ENCODE data around the gene FGF16.
"Not testable (repeated sequence)": the region's sequence is repeated elsewhere in the genome, so short reads cannot be mapped to it uniquely, and the experiment has no call there.

FGF16 gene

DNA sequence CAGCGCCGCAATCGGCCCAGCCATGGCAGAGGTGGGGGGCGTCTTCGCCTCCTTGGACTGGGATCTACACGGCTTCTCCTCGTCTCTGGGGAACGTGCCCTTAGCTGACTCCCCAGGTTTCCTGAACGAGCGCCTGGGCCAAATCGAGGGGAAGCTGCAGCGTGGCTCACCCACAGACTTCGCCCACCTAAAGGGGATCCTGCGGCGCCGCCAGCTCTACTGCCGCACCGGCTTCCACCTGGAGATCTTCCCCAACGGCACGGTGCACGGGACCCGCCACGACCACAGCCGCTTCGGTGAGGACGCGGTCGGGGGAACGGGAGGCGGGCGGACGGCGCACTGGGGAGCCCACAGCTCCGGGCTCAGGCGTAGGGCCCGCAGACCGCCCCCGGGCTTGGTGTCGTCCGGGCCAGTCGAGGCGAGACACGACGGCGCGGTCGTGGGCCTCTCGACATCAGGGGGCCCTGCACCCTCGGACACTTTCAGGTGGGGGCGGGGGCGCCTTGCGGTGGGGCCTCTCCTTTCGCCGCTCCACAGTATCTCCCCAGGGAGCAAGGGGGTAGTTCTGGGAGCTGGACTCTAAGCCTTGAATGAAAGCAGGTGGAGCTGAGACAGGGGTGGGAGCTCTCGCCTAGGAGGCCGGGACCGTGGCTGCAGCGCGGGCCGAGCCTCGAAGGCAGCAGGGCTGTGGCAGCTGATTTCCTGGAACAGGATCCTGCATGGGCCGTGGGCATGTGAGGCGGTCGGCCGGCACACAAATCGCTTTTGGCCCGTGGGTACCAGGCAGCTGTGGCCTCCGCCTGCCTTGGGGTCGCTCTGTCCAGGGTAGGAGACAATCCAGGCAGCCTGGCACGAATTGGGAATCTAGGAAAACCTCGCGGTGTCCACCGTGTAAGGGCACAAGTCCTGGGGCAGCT is 722 bp downstream of the FGF16 start:
- no peak for DNase-seq

DNA sequence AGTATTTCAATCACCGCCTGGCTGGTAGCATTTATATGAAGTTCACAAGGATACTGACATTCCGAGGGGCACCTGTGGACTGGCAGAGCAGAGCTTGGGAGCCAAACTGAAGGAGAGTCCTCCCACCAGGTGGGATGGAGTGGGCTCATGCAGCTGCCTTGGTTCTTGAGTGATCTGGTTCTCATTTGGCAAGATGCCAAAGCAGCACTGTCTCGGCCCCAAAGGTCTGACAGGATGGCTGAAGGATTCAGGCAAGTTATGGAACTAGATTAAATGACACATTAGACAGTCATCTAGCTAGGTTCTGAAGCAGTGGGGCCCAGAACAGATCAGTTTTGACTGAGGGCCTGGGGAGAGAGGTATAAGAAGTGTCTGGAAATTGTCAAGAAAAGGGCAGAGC is 3.2 kb downstream of the FGF16 start:
- DNase-seq = no peak

DNA sequence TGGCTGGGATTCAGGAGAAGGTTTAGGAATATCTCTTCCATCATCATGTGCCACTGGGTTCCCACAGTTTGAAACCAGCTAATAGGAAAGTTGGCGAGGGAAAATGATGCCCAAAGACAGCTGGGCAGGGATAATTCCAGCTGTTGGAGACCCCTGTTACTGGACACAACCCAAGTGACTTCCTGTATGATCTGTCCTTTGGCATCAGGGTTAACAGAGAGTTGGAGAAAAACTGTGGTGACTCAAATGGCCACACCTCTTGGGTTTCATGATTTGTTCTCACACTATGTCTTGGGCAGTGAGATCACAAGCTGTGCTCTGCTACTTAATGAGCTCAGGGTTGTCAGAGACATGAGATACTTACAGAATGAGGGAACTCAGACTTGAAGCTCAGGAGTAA is 3.8 kb downstream of the FGF16 start:
- DNase-seq = no peak

DNA sequence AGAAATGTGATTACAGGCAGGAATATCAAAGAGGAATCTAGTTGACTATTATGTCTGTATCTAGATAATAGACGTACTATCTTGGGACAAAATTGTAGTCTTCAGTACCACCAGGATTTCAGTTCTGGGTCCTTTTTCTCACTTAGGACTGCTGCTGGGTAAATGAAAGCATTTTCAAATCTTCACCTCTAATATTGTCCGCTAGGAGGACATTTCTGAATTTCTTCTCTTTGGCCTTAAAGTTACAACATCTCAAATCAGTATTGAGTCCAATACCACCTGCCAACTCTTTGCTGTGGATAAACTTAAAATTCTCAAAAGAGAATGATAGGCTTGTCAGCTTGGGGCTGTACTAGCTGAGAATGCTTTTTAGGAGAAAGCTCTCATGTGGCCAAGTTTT is 6.0 kb downstream of the FGF16 start:
- DNase-seq = no peak

DNA sequence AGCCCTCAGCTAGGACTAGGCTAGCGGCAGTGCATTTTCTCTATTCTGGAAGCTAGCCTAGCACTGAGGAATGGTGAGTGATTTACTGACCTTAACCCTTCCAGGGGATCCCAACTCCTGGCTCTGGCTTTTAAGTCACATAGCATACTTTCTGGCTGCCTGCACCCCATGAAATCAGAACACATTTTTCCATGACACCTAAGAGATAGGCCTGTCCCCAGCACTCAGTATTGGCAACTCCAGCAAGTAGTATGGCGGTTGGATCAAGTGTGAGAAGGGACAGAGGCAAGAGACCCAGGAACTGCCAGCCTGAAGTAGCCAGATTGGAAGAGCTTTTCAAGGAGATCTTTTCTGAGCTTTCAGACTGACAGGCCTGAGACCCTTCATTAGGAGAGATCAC is 8.2 kb downstream of the FGF16 start:
- DNase-seq = no peak

DNA sequence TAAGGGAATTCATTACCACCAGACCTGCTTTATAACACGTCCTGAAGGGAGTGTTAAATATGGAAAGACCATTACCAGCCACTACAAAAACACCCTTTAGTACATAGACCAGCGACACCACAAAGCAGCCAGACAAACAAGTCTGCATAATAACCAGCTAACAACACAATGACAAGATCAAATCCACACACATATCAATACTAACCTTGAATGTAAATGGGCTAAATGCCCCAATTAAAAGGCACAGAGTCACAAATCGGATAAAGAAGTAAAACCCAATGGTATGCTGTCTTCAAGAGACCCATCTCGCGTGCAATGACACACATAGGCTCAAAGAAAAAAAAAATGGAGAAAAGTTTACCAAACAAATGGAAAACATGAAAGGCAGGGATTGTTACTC is 36.9 kb downstream of the FGF16 start:
- no peak for DNase-seq

DNA sequence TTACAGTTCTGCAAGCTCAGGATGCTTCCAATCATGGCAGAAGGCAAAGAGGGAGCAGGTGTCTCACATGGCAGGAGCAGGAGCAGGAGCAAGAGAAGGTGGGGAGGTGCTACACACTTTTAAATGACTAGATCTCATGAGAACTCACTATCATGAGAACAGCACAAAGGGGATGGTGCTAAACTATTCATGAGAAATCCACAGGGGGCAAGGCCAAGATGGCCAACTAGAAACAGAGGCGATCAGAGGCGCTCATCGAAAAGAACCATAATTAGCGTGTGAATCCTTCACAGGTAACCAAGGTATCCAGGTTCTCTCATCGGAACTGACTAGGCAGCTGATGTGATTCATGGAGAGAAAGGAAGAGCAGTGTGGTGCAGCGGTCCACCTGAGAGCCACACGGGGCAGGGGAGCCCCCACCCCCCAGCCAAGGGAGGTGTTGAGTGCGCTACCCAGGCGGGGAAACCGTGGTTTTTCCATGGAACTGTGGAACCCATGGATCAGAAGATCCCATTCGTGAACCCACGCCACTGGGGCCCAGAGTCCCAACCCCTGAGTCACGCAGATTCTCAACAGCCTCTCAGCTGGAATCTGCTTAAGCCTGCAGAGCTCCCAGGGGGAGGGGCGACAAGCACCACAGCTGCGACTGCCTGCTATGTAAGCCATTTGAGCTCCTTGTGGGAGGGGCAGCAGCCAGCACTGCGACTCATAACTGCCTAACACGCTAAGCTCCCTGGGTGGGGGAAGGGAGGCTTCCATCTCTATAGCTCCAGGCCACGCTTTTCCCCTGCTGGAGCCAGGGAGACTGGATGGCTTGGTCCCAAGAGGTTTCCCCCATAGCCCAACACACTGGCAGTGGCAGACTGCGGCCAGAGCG is 46.7 kb downstream of the FGF16 start:
- peak; percentile 4 for DNase-seq

DNA sequence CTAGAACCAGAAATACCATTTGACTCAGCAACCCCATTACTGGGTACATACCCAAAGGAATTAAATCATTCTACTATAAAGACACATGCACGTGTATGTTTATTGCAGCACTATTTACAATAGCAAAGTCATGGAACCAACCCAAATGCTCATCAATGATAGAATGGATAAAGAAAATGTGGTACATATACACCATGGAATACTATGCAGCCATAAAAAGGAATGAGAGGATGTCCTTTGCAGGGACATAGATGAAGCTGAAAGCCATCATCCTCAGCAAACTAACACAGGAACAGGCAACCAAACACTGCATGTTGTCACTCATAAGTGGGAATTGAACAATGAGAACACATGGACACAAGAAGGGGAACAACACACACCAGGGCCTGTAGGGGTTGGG is 53.0 kb downstream of the FGF16 start:
- not testable (repeated sequence) for DNase-seq

DNA sequence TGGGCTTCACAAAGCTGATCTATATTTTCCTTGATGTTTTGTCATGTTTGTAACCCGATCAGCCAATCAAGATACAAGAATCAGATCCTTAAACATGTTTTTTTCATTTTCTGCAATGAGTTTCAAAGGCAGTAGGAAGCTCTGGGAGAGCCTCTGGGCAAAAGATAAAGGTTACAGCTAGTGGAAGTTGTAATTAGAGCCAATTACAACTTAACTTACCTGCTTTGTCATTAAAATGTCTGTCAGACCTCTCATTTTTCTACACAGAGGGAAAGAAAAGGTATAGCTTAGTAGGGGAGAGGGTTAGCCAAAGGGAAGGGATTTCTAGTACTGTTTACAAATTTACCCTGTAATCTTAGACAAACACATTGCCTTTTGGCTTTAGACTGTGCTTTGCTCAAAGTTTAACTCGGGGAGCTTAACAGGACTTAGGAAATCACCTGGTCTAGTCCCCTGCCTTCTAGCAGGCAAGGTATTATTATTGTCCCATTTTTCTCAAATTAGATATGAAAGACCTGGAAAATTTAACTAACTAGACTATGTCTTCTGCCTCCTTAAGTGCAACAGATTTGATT is 55.8 kb downstream of the FGF16 start:
- no peak for DNase-seq

DNA sequence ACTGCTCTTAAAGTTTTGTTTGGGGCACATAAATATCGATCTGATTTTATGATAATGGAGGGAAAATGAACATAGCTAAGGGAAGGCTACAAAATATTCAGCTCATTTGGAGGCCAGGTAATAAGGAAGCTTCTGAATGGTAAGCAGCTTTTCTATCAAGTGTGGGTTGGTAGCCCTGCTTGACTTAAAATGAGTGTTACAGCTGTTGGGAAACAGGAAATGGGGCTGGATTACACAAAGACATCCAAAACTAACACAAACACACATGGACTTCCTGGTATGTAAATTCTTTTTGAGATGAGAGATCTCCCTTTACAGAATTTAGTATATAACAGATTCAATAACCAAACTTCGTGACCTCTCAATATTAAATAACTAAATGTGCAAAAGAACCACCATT is 58.0 kb downstream of the FGF16 start:
- peak; percentile 36 for DNase-seq

Data from DMS153 (cell line).